GM15510 (cell line): ENCODE measurements around the gene FN1.

Source experiments
- POLR2A ChIP-seq: IDR thresholded peaks from 3 replicates; pipeline ENCODE4 v1.6.1; 2011; ENCODE audit warnings: borderline replicate concordance; ENCODE audit not compliant: insufficient read length; ENCODE audit errors: extremely low read depth

Gene FN1

GRCh38 chr2:215420471-215420935 lies 15.4 kb downstream of the FN1 start:
- no peak for TF ChIP-seq POLR2A

DNA sequence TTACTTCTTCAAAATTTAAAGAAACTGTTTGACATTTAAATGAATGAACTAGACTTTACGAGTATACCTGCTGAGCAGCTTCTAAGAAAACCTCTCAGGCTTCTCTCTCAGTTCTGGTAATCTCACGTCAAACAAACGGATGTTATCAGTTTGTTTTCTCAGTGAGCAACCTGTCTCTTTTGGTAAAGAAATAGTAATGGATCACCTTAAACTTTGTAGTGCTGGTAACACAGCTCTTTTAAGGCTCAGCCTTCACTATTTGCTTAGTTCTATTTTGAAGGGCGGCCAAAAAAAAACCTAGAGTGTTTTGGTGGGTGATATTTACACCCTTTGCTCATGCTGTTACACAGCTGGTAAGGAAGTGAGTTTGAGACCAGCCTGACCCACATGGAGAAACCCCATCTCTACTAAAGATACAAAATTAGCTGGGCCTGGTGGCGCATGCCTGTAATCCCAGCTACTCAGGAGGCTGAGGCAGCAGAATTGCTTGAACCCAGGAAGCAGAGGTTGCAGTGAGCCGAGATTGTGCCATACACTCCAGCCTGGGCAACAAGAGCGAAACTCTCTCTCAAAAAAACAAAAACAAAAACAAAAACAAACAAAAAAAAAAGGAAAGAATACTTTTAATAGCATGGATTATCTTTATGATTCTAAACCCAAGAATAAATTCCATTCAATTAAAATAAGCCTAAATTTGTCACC lies 15.9 kb downstream of the FN1 start:
- TF ChIP-seq POLR2A, result no peak

GRCh38 chr2:215419113-215419512 lies 16.8 kb downstream of the FN1 start:
- no peak for TF ChIP-seq POLR2A

GRCh38 chr2:215418064-215418963 lies 17.6 kb downstream of the FN1 start:
- no peak for TF ChIP-seq POLR2A

- no peak for TF ChIP-seq POLR2A
These were observed 18.4 kb downstream of the FN1 start for GRCh38 chr2:215417400-215417951.

DNA sequence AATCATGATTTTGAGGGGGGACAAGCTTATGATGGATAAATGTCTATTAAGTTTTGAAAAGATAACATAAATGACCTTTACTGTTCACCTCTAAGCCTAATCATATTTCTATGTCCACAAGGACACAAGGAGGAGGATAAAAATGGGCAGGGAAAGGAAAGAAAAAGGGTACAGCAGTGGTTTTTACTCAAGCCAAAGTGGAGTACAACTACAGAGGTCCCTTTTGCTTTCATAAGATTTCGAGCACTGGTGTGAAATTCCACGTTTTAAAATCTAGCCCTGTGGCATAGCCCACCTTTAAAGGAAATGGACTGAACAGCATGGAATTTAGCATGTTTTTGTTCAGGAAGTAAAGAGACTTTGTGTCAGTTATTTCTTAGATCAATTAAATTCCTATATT lies 19.2 kb downstream of the FN1 start:
- no peak for TF ChIP-seq POLR2A

DNA sequence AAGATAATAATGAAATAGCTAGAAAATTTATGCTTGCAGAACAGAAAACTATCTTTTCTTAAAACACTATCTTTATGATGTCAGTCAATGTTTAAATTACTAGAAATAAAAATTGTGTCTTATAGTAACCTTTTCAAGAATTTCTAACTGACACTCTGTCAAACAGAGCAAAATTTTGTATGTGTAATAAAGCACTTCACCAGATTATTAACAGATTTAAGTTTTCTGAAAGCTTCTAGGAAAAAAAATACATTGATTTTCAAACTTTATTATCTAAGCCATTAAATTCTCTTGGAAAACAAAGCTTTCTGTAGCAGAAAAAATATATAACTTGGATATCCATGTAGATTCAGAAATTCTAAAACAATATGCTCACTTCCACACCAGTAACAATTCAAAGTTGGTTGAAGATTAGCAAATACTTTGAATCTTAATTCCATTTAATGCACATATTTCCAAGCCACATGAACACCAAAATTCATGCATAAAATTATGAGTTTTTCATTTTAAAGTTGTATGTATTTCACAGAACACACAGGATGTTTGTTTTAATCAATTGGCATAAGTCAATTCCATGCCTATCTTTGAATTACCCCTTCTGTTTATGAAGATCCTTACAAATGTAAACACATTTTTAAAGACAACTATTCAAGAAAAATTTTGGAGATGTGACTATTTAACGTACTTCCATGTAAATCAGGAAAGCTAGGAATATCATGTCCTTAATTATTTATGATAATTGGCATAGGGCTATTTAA lies 19.9 kb downstream of the FN1 start:
- no peak for TF ChIP-seq POLR2A

DNA sequence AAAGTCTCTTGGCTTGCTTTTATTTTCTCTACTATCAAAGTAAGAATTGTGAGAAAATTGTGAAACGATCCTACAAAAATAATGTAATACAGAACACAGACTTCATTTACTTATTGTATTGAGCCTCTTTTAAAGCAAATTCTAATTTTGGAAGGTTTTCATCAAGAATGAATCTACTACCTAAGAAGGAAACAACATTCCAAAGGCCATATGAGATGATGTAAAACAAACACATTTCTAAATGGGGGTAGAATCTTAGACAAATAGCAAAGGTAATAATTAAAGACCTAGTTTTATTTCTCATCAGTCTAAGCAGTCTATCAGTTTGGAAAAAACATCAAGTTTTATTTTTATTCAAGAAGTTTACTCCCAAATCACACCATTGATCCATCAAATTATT lies 20.6 kb downstream of the FN1 start:
- no peak for TF ChIP-seq POLR2A

DNA sequence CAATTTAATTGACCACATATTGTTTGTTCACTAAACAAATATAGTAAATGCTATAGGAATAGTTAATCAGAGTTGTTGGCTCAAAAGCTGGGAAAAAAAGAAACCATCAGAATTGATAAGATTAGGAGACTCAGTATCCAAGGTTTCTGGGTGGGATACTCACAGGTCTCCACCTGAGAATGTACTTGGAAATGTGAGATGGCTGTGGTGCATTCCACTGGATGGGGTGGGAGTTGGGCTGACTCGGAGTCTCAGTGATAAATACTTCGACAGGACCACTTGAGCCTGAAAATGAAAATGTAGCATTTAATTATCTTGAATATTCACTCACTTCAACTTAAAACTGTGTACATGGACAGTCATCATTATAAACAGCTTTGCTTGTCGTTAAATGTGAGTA lies 21.2 kb downstream of the FN1 start:
- no peak for TF ChIP-seq POLR2A

DNA sequence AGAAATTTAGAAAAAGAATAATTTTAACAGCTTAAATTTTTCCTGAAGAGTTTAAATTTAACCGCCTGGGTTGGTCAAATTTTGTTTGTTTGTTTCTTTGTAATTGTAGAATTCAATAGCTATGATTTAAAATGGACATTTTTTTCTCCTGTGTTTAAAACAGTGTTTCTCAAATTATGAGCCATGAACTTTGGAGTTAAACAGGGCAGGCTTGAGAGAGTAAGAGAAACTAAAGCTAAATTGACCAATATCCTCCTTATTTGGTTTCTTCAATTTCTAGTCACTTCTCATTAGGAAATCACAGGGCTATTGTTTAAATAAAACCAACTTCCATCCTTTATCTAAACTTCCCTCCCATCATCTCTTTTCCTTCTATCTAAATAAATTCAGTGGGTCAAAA lies 21.9 kb downstream of the FN1 start:
- TF ChIP-seq POLR2A, result no peak

- TF ChIP-seq POLR2A, result no peak
These were observed 22.4 kb downstream of the FN1 start for GRCh38 chr2:215413484-215413777.

DNA sequence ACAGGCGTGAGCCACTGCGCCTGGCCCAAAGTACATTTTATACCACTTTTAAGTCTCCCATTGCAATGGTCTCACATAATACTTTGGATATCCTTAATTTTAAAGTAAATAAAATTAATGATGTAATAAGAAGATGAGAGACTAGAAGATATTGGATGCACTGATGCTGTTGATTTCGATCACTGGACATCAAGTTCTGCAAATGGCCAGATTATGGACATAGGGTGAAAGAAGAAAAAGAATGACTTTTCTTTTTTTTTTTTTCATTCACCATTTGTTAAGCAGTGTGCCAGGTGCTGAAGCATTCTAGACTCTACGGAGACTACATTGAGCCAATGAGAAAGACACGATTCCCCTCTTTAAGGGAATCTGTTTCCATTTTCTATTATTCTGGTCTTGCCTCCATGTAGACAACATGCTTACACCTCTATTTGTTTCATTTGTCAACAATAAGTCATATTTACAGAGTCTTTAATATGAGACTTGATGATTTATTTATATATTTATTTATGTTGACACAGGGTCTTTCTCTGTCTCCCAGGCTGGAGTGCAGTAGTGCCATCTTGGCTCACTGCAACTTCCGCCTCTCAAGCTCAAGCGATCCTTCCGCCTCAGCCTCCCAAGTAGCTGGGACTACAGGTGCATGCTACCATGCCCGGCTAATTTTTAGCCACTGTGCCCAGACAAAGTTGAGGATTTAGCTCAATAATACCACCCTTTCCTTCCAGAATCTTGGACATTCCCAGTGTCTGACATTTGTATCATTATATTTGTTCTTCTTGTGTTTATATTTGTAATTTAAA lies 23.7 kb downstream of the FN1 start:
- no peak for TF ChIP-seq POLR2A

GRCh38 chr2:215410932-215411285 lies 25.0 kb downstream of the FN1 start:
- TF ChIP-seq POLR2A, result no peak
